Small intestine (tissue), 7 donors: ENCODE data around the gene MAML2. TPM values are rescaled to one million over a fixed set of nuclear protein-coding genes. Genes with fewer than 3 reads are reported as not detected.

ENCODE experiments used
- DNase-seq, 2 donors: peaks; one replicate each; pipeline versions ENCODE4 v3.0.0 to v3.0.0-alpha.2; 2013
- FAIRE-seq: peaks from 2 replicates; lab custom pipeline; 2012; peaks lifted over from hg19 to GRCh38; lab: Jason Lieb, UNC
- H3K27ac ChIP-seq, 3 donors: one replicate each; pipeline ENCODE4 v1.5.1; 2013; ENCODE audit warnings: low read length in 2 of 3, mild to moderate bottlenecking in 2 of 3, control low read depth in 1 of 3, inconsistent platforms in 1 of 3, low read depth in 1 of 3, moderate library complexity in 1 of 3
- H3K27me3 ChIP-seq, 3 donors: one replicate each; pipeline ENCODE4 v1.6.1; 2013; ENCODE audit warnings: low read length in 3 of 3, inconsistent platforms in 1 of 3; ENCODE audit not compliant: control insufficient read depth in 3 of 3, insufficient read depth in 3 of 3
- H3K36me3 ChIP-seq, 3 donors: one replicate each; pipeline ENCODE4 v1.6.1; 2013; ENCODE audit warnings: low read length in 3 of 3, inconsistent platforms in 1 of 3, low read depth in 1 of 3, mild to moderate bottlenecking in 1 of 3, moderate library complexity in 1 of 3; ENCODE audit not compliant: control insufficient read depth in 3 of 3, insufficient read depth in 2 of 3
- H3K4me1 ChIP-seq, 3 donors: one replicate each; pipeline ENCODE4 v1.6.1; 2013; ENCODE audit warnings: low read length in 2 of 3, inconsistent platforms in 1 of 3, low read depth in 1 of 3, mild to moderate bottlenecking in 1 of 3, moderate library complexity in 1 of 3; ENCODE audit not compliant: control insufficient read depth in 3 of 3, insufficient read depth in 2 of 3
- H3K4me3 ChIP-seq, 3 donors: one replicate each; pipeline ENCODE4 v1.5.1; 2013; ENCODE audit warnings: low read length in 3 of 3, control low read depth in 1 of 3, inconsistent platforms in 1 of 3, low read depth in 1 of 3, mild to moderate bottlenecking in 1 of 3, moderate library complexity in 1 of 3
- H3K9me3 ChIP-seq, 2 donors: one replicate each; pipeline ENCODE4 v1.6.1; 2013; ENCODE audit warnings: low read depth in 1 of 2, low read length in 1 of 2; ENCODE audit not compliant: control insufficient read depth in 2 of 2, insufficient read depth in 1 of 2
- WGBS, 3 donors: extraction: QIAGEN DNeasy Blood & Tissue Kit; methylation state at CpG; one replicate each; pipeline ENCODE4 v1.1.7; 2013; 5-methylcytosine and 5-hydroxymethylcytosine counted together
- polyA plus RNA-seq, 4 donors: library from polyadenylated mRNA; stranded (reverse) in 3 of 4; unstranded in 1 of 4; fragments of 200-250 nt in 3 of 4; fragments of 120-200 nt in 1 of 4; gene quantifications; one replicate each; pipeline versions ENCODE4 v1.2.1 to v1.2.3, GENCODE V29; 2013
- donor health status: healthy with polysubstance abuse.
- donor health status: control.
- donor health status: control.
- donor health status: Bipolar disorder and iron deficiency.
- donor health status: healthy.

Gene MAML2
- polyA plus RNA-seq, 4 donors: 0.45 to 11.6 (median 1.6) TPM

DNA sequence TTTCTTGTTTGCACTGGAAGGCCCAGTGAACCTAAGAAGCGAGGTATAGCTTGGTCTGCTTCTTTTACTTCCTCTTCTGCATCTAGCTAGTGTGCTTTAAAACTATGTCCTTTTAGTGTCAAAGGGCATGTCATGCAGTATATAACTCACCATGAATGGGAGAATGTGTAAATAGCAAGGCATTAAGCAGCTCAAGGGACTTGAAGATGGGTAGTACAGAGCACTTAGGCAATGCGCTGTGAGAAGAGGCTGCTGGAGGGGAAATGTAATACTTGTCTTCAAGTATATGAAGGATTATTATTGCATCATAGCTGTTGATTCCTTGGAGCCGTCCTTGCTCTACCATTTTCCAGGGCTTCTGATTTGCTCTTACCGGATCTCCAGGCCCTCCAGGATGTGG lies 7.6 kb downstream of the MAML2 start:
- no peak for FAIRE-seq
- 75 to 93% (median 91%) methylated on average over 4 of the region's 4 CpGs for WGBS, 3 donors

DNA sequence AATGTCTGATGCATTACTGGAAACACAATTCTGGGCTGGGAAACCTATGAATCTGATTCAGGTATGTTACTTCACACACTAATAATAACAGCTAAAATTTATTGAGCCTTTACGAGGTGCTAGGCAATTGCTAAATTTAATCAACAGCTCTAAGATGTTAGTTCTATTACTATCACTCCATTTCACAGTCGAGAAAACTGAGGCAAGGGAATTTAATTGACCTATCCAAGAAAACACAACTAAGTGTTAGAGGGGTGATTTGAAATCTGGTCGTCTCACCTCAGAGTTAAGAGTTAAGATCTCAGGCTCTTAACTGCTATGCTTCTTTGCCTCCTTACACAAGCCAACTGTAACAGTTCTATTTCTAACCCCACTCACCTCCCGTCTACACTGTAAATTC lies 8.8 kb downstream of the MAML2 start:
- Histone ChIP-seq H3K27ac (no peak overlapping the region), H3K9me3 (no peaks in the 10 kb centered on the region), H3K36me3 (peaks cover 0 to 2% (median 0%) of the 10 kb centered on the region in 3 donors), H3K27me3 (no peaks in the 10 kb centered on the region), H3K4me1 (peaks cover 4 to 44% (median 36%) of the 10 kb centered on the region in 3 donors), H3K4me3 (no peak overlapping the region)
- DNase-seq (no peak), FAIRE-seq (no peak)
- WGBS, 3 donors: 91 to 95% (median 92%) methylated on average over 4 of the region's 4 CpGs

More for the DNA sequence above, 7.6 kb downstream of the MAML2 start:
- no peak overlapping the region for H3K4me3 ChIP-seq
- H3K36me3 ChIP-seq: peaks cover 0 to 2% (median 0%) of the 10 kb centered on the region in 3 donors
- peaks cover 8 to 50% (median 39%) of the 10 kb centered on the region in 3 donors for H3K4me1 ChIP-seq
- H3K27ac ChIP-seq: no peak overlapping the region
- no peaks in the 10 kb centered on the region for H3K9me3 ChIP-seq
- peak; percentile 7 to 29 for DNase-seq
- H3K27me3 ChIP-seq: no peaks in the 10 kb centered on the region

DNA sequence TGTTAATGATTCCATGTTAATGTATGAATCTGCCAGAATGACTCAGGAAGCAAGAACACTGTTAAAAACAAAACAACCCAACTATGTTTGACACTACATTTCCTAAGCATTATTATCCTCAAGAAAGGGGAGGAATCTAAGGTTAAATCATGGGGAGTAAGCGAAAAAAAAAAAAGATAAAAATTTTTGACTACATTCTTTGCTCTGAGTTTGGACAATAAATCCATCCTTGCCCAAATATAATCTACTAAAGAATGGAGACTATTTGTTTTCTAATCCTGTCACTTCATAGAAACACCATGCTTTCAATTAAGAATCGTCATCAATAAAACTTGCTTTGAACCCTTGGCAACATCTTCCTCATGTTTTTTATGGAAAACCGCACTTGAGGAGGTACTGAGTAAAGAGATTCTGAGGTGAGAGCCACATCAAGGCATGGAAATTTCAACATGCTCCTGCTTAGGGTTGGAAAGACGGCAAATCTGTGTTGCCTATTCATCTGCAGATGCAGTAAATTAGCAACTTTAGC lies 9.7 kb downstream of the MAML2 start:
- DNase-seq: no peak
- H3K4me1 ChIP-seq: peaks cover 4 to 37% (median 35%) of the 10 kb centered on the region in 3 donors

DNA sequence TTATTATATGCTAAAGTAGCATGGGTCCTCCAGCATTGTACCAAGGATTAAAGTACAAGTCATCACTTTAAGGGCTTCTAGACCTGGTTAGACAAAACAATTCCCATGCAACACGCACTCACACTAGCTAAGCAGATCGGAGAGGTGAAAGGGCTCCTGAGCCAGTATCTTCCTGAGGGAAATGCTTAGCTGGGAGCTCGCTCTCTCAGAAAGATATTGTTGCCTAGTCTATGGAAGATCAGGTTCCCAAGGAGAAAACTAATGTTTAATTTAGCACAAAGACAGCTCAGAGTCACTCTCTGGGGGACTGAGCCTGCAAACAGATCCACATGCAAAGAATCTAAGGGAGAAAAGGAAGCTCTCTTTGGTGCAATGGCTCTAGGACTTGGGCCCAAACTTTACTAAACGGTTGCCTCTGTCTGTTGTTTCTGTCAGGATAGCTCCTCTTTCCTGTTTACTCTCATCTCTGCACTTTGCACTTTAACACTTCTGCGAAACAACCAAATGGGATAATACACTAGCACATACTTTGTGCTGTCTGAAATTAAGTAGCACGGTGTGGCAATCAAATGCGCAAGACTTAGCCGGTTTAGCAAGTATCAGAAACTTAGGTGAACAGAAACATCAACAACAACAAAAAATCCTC lies 10.7 kb downstream of the MAML2 start:
- 26 to 53% (median 35%) methylated on average over 8 of the region's 8 CpGs for WGBS, 3 donors
- no peaks in the 10 kb centered on the region for H3K9me3 ChIP-seq
- H3K4me3 ChIP-seq: no peak overlapping the region
- FAIRE-seq (no peak), DNase-seq (peak; percentile 63 to 70)
- H3K4me1 ChIP-seq: peaks cover 4 to 28% (median 28%) of the 10 kb centered on the region in 3 donors
- peaks cover 0 to 2% (median 0%) of the 10 kb centered on the region in 3 donors for H3K36me3 ChIP-seq
- H3K27ac ChIP-seq: peak overlapping the region in 2 of 3 donors; percentile 48 to 49
- no peaks in the 10 kb centered on the region for H3K27me3 ChIP-seq

More for the DNA sequence above, 9.7 kb downstream of the MAML2 start:
- peak overlapping the region in 1 of 3 donors; percentile 49 for H3K27ac ChIP-seq
- no peaks in the 10 kb centered on the region for H3K27me3 ChIP-seq
- H3K4me3 ChIP-seq: no peak overlapping the region
- 79 to 93% (median 84%) methylated on average over 4 of the region's 4 CpGs for WGBS, 3 donors
- peaks cover 0 to 2% (median 0%) of the 10 kb centered on the region in 3 donors for H3K36me3 ChIP-seq
- no peak for FAIRE-seq
- no peaks in the 10 kb centered on the region for H3K9me3 ChIP-seq

DNA sequence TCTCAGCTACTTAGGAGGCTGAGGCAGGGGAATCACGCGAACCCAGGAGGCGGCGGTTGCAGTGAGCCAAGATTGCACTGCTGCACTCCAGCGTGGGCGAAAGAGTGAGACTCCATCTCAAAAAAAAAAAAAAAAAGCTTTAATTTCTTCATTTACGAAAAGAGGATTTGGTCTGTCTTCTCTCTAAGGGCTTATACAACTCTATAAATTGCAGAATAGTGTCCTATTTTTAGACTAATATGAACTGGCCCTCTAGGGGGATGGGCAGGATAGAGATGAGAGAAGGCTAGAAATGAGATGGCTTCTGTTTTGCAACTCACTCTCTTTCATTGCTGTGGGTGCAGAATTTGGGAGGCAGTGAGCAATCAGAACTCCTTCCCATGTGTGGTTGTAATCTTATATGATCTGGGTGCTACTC lies 11.3 kb downstream of the MAML2 start:
- WGBS, 3 donors: 89 to 95% (median 90%) methylated on average over 7 of the region's 7 CpGs
- peak overlapping the region in 1 of 3 donors; percentile 49 for H3K27ac ChIP-seq
- peaks cover 4 to 28% (median 25%) of the 10 kb centered on the region in 3 donors for H3K4me1 ChIP-seq
- H3K9me3 ChIP-seq: no peaks in the 10 kb centered on the region
- H3K36me3 ChIP-seq: peaks cover 0 to 2% (median 0%) of the 10 kb centered on the region in 3 donors
- FAIRE-seq (no peak), DNase-seq (no peak)
- no peaks in the 10 kb centered on the region for H3K27me3 ChIP-seq
- no peak overlapping the region for H3K4me3 ChIP-seq

DNA sequence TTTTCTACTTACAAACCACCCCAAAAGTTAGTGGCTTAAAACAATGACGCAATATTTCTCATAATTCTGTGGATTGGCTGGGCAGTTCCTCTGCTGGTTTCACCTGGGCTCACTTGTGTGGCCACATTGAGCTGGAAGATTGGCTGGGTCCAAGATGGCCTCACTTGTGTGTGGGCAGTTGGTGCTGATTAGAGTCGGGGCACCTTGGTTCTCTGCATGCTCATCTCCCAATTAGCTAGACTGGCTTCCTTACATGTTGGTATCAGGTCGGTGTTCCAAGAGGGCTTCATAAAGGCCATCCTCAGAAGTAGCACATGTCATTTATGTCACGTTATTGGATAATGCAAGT lies 12.5 kb downstream of the MAML2 start:
- H3K4me3 ChIP-seq: no peak overlapping the region
- DNase-seq (no peak), FAIRE-seq (no peak)
- H3K9me3 ChIP-seq: no peaks in the 10 kb centered on the region
- no peaks in the 10 kb centered on the region for H3K27me3 ChIP-seq
- peaks cover 3 to 25% (median 22%) of the 10 kb centered on the region in 3 donors for H3K4me1 ChIP-seq
- H3K36me3 ChIP-seq: peaks cover 0 to 2% (median 0%) of the 10 kb centered on the region in 3 donors
- H3K27ac ChIP-seq: no peak overlapping the region
- WGBS, 3 donors: 95 to 98% (median 95%) methylated on average over 4 of the region's 4 CpGs

DNA sequence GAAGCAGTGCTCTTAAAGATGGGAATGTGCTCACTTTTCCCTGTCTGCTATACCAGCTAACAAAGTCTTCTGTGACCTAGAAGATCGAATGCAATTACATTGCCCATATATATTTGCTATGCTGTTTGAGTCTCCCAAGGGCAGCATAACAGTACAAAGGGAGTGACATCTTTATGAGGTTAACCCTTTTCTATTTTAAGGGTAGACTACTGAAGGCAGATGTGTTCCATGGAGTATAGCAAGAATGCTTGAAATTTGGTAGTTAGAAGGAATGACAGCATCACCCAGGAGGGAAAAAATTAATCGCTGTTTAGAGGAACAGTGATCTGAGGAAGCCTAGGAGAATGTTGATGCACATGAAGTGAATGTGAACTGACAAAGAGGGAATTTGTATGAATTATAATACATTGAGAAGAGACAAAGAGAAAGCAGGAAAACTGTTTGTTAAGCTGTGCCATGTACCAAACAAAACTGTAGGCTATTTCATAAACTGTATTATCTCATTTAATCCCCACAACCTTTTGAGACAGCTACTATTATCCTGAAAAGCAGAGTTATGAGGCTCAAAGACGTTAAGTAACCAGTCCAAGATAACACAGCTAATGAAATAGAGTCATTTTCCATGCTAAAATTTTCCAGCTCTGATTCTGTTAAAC lies 13.0 kb downstream of the MAML2 start:
- Histone ChIP-seq H3K4me3 (no peak overlapping the region), H3K9me3 (no peaks in the 10 kb centered on the region), H3K27ac (no peak overlapping the region), H3K36me3 (peaks cover 0 to 2% (median 0%) of the 10 kb centered on the region in 3 donors), H3K4me1 (peaks cover 2 to 24% (median 22%) of the 10 kb centered on the region in 3 donors), H3K27me3 (no peaks in the 10 kb centered on the region)
- WGBS, 3 donors: 87 to 92% (median 89%) methylated on average over 3 of the region's 3 CpGs
- FAIRE-seq (no peak), DNase-seq (no peak)

DNA sequence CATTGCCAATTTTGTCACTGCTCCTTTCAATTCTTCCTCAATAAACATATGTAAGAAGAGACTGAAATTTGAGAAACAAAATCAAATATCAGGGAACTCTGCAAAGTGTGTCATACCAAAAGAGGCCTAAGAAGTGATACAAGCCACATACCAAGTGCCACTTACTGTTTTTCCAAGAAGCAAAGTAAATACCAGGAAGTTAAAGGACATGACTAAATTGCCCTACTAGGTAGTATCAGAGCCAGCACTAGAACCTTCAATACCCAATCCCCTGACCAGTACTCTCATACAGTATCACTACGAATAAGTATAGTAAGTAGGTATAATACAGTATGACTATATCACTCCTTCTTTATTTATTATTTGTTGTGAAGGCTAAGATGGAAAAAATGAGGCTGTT lies 13.6 kb downstream of the MAML2 start:
- WGBS, 3 donors: 79 to 87% (median 85%) methylated on average over 1 of the region's 1 CpG
- no peak for DNase-seq
- H3K4me1 ChIP-seq: peaks cover 2 to 22% (median 21%) of the 10 kb centered on the region in 3 donors
- no peaks in the 10 kb centered on the region for H3K9me3 ChIP-seq
- no peak overlapping the region for H3K27ac ChIP-seq
- peaks cover 0 to 2% (median 0%) of the 10 kb centered on the region in 3 donors for H3K36me3 ChIP-seq
- no peaks in the 10 kb centered on the region for H3K27me3 ChIP-seq
- FAIRE-seq: no peak
- H3K4me3 ChIP-seq: no peak overlapping the region
